Measurements from ENCODE around the gene TEK.

- TF ChIP-seq CTCF (IDR thresholded peaks at IDR 0.05; ENCODE audit: borderline replicate concordance, extremely low read depth, low read length, poor library complexity, severe bottlenecking) (no peak), EZH2 (IDR thresholded peaks at IDR 0.05; ENCODE audit: borderline replicate concordance, low read depth, low read length, severe bottlenecking) (no peak)
These were observed 67.9 kb downstream of the TEK start for GRCh38 chr9:27176971-27177370.

All from DND-41 (cell line).